ENCODE data around the gene RSPRY1.
A peak's percentile ranks its signal among the peaks of the same experiment; 100 is the strongest.

The RSPRY1 gene

GRCh38 chr16:57224651-57225335, 38.7 kb downstream of the RSPRY1 start:
- no peak for DNase-seq (ENCODE audit: low read depth in 2 of 2)

- DNase-seq (ENCODE audit: low read depth in 2 of 2): no peak
Measured at GRCh38 chr16:57225978-57226377, 39.8 kb downstream of the RSPRY1 start.

- DNase-seq (ENCODE audit: low read depth in 2 of 2): no peak
Measured at GRCh38 chr16:57226701-57227621, 40.8 kb downstream of the RSPRY1 start.

DNA sequence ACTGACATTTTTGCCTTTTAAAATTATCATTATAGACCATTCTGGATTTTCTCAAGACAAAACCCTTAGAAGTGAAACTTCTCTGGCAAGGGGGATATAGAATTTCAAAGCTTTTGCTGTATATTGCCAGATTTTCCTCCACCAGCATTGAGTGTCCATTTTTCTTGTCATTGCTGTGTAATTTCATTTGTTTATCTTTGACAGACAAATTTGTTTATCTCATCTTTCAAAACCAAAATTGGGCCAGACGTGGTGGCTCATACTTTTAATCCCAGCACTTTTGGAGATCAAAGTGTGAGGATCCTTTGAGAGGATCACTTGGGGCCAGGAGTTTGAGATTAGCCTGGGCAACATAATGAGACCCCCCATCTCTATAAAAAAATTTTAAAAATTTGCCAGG, 43.0 kb downstream of the RSPRY1 start:
- DNase-seq (ENCODE audit: low read depth in 2 of 2): no peak

- no peak for DNase-seq (ENCODE audit: low read depth in 2 of 2)
Measured at GRCh38 chr16:57231821-57232350, 45.8 kb downstream of the RSPRY1 start.

- no peak for DNase-seq (ENCODE audit: low read depth in 2 of 2)
Measured at GRCh38 chr16:57233944-57234706, 48.0 kb downstream of the RSPRY1 start.

DNA sequence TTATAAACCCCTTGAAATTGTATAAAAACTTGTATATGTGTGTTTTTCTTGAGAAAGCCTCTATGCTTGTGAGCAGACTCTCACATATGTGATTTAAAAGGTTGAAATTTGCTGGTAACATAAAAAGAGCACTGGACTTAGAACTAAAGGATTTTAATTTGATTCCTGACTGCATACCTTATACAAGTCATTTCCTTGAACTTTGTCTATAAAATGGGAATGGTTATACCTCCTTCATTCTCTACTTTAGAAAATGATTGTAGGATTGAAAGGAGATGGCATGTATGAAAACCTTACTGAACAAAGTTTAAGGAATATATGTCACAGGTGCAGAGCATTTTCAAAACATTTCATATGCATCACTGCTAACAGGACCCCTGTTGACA, 48.6 kb downstream of the RSPRY1 start:
- DNase-seq (ENCODE audit: low read depth in 2 of 2): no peak

GRCh38 chr16:57235128-57236021, 49.2 kb downstream of the RSPRY1 start:
- peak in 1 of 2 donors; percentile 40 for DNase-seq (ENCODE audit: low read depth in 2 of 2)

- no peak for DNase-seq (ENCODE audit: low read depth in 2 of 2)
Measured at GRCh38 chr16:57236022-57236350, 49.9 kb downstream of the RSPRY1 start.

DNA sequence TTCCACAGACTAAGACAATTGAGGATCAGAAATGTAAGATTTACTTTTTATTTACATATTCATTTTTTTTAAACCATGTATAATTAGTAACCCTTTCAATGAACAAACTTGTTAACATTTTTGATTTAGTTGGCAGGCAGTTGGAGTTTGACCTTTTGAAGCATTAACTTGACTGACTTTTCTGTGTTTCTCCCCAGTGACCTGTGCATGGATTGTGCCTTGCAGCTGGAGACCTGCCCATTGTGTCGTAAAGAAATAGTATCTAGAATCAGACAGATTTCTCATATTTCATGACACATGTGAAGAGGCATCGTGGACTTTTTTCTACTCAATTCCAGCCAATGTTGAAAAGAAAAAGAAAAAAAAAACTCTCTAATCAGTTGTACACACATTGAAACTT, 52.6 kb downstream of the RSPRY1 start:
- no peak for DNase-seq (ENCODE audit: low read depth in 2 of 2)

DNA sequence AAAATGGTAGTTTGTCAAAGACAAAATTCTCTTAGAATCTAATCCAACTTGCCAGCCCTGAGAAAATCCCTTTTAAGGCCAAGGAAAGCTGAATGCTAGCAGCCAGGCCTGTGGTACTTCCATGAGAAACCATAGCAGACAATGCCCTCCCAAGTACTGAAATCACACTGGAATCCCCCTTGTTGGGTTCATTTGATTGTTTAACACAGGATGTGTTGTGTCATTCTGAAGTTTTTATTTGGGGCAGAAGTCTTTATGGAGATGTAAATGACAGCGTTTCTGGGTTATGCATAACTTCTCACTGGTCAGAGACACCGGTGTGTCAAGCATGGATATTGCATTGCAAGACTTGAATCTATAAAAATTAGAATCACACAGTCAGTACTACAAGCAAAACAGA, 53.0 kb downstream of the RSPRY1 start:
- DNase-seq (ENCODE audit: low read depth in 2 of 2): no peak

DNA sequence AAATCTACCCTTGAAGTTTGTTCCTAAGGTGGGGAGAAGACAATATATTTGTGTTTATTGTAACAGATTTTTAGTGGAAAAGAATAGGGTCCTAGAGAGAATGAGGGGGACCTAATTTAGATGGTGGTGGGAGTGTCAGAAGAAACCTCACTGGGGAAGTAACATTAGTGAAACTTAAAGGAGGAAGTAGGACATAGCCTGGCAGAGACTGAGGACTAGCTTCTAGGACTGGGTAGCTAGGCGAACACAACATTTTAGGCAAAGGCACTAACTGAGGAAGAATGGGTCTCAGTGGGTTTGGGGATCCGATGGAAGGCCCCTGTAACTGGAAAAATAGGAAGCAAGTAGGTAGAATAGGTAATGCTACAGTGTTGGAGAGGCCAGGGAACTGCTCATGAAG, 54.7 kb downstream of the RSPRY1 start:
- no peak for DNase-seq (ENCODE audit: low read depth in 2 of 2)

GRCh38 chr16:57242650-57243049, 56.5 kb downstream of the RSPRY1 start:
- DNase-seq (ENCODE audit: low read depth in 2 of 2): no peak

GRCh38 chr16:57244463-57244766, 58.3 kb downstream of the RSPRY1 start:
- DNase-seq (ENCODE audit: low read depth in 2 of 2): no peak

- peak; percentile 96 to 97 for DNase-seq (ENCODE audit: low read depth in 2 of 2)
Measured at GRCh38 chr16:57244767-57245471, 58.8 kb downstream of the RSPRY1 start, which contains the start of gene ARL2BP. Gene ARL2BP, plus strand, starts transcription at chr16:57245259. Its CDS starts 109 bp downstream, at chr16:57245368.

DNA sequence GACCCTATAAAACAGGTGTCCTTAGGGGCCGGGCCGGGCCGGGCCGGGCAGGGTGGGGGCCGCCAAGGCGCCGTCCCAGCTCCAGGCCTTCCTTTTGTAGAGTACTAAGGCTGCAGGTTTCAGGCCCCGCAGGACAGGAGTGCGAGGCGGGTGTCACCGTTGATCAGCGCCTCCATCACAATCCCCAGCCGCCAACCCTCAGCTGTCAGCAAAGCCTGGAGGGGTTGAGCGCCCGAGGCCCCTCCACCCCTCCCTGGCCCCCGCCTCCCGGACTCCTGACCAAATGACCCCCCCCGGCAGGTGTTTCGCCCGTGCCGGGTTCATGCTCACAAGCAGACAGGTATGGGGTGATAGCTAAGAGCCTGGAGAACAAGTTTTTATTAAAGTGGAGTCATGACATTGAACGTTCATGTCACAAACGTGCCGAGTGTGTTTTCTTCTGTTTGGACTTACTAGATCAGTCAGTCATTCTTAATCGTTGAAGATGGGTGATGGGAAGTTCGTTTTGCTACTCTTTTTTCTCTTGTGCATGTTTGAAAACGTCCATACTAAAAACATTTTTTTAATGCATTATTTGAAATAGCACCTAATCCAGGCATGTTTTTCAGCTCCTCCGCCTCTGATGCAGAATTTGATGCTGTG, 59.5 kb downstream of the RSPRY1 start:
- DNase-seq (ENCODE audit: low read depth in 2 of 2): peak in 1 of 2 donors; percentile 10

DNA sequence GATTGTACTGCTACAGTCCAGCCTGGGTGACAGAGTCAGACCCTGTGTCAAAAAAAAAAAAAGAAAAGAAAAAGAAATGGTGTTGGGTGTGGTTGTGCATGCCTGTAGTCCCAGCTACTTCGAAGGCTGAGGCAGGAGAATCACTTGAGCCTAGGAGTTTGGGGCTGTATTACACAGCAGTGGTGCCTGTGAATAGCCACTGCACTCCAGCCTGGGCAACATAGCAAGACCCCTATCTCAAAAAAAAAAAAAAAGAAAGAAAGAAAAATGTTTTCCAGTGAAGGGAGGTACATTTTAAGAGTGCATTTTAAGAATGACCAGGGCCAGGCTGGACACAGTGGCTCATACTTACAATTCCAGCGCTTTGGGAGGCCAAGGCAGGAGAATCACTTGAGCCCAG, 65.2 kb downstream of the RSPRY1 start:
- no peak for DNase-seq (ENCODE audit: low read depth in 2 of 2)

GRCh38 chr16:57252148-57252721, 66.1 kb downstream of the RSPRY1 start:
- no peak for DNase-seq (ENCODE audit: low read depth in 2 of 2)

DNA sequence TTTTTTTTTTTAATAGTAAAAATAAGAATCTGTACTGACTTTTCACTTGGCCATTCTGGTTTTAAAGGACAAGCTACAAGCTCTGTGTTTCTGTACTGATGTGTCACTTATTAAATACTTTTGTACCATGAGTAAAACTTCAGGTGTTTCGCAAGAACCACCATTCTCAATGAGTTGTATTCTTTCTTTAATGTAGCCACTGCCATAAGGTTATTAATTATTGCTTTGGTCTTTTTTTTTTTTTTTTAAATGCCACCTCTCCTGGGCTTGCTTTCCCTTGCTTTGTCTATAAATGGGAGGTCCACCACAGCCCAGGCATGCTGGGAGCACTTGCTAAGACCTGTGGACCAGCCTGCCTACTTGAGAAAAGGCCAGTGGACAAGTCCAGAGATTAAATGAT, 67.3 kb downstream of the RSPRY1 start:
- no peak for DNase-seq (ENCODE audit: low read depth in 2 of 2)
